Neural crest cell (in vitro differentiated cells): ENCODE data around the gene RPP25. TPM values are rescaled to one million over a fixed set of nuclear protein-coding genes. Genes with fewer than 3 reads are reported as not detected.

Experiments
- DNase-seq: peaks from one replicate; pipeline ENCODE4 v3.0.0; 2021; ENCODE audit warnings: low read depth, mixed read lengths, low spot score
- H3K27ac Mint-ChIP-seq: one replicate; pipeline ENCODE4 v1.8.0; 2021; ENCODE audit warnings: mild to moderate bottlenecking, mixed read lengths; ENCODE audit not compliant: unreplicated experiment
- H3K27me3 Mint-ChIP-seq: 2 replicates; pipeline ENCODE4 v1.8.0; 2021; ENCODE audit warnings: low read depth, mild to moderate bottlenecking, mixed read lengths
- H3K36me3 Mint-ChIP-seq: 2 replicates; pipeline ENCODE4 v1.8.0; 2021; ENCODE audit warnings: low read depth, mild to moderate bottlenecking, mixed read lengths
- H3K4me1 Mint-ChIP-seq: 2 replicates; pipeline ENCODE4 v1.8.0; 2021; ENCODE audit warnings: mixed read lengths
- H3K4me3 Mint-ChIP-seq: one replicate; pipeline ENCODE4 v1.8.0; 2021; ENCODE audit warnings: mild to moderate bottlenecking, mixed read lengths
- H3K9me3 Mint-ChIP-seq: 2 replicates; pipeline ENCODE4 v1.8.0; 2021; ENCODE audit warnings: mixed read lengths
- total RNA-seq: library from RNA; stranded (reverse); gene quantifications from 2 replicates; pipeline ENCODE4 v1.2.1, GENCODE V29; 2021
- TF ChIP-seq, protein P1 (sequence below): fragments of 200-600 bp; sonication (generic); conservative IDR thresholded peaks from 2 replicates; pipeline ENCODE4 v1.5.0; 2021; ENCODE audit warnings: antibody characterized with exemption, mild to moderate bottlenecking

RPP25 gene
- total RNA-seq, 1 donor from 2014 or later: 6.2 TPM

DNA sequence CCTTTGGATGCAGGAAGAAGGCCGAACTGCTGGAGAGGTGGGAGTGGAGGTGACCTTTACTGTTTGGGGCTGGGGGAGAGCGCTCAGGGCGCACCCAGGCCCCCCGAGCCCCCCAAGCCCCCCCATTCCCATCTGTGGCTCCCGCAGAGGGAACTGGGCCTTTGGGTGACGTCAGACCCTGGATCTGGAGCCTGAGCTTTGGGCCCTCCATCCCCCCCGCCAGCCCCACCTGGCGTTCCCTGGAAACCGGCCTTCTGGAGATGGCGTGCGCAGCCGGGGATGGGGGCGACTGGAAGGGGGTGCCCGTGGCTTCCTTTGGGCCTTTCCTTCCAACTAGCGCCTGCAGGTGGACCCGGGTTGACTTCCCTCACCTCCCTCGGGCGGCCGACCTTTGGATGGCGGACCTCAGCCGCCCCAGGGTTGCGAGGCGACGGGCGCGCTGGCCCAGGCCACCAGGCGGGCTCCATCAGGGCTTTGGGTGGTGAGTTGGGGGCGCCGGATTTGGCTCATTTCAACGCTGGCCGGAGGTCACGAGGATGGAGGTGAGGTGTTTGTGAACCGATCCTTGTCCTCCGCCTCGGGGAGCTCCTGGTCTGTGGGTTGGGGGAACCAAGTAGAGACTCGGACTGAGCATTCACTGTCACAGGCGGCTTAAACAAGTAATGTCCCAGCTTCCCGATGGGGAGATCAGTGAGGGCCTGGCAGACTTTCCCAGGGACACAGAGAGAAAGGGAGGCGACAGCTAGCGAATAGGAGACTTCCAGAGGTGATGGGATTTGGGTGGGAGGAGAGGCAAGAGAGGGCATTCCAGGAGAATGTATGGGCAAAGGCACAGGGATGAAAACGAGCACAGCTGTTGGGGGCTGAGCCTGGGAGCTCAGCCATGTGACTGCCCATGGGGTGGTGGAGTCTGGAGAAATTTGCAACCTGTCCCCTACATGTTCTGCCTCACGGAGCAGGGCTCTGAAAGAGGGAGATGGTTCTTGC lies 39.5 kb upstream of the RPP25 start:
- peaks cover 54% of the 10 kb centered on the region for H3K27me3 Mint-ChIP-seq
- H3K9me3 Mint-ChIP-seq: peaks cover 5% of the 10 kb centered on the region
- peaks cover 16% of the 10 kb centered on the region for H3K4me1 Mint-ChIP-seq
- peak overlapping the region; percentile 87 for H3K4me3 Mint-ChIP-seq
- peak; percentile 4 for DNase-seq
- TF ChIP-seq, protein P1, sequence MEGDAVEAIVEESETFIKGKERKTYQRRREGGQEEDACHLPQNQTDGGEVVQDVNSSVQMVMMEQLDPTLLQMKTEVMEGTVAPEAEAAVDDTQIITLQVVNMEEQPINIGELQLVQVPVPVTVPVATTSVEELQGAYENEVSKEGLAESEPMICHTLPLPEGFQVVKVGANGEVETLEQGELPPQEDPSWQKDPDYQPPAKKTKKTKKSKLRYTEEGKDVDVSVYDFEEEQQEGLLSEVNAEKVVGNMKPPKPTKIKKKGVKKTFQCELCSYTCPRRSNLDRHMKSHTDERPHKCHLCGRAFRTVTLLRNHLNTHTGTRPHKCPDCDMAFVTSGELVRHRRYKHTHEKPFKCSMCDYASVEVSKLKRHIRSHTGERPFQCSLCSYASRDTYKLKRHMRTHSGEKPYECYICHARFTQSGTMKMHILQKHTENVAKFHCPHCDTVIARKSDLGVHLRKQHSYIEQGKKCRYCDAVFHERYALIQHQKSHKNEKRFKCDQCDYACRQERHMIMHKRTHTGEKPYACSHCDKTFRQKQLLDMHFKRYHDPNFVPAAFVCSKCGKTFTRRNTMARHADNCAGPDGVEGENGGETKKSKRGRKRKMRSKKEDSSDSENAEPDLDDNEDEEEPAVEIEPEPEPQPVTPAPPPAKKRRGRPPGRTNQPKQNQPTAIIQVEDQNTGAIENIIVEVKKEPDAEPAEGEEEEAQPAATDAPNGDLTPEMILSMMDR: no peak
- no peak overlapping the region for H3K27ac Mint-ChIP-seq
- H3K36me3 Mint-ChIP-seq: peaks cover 10% of the 10 kb centered on the region

DNA sequence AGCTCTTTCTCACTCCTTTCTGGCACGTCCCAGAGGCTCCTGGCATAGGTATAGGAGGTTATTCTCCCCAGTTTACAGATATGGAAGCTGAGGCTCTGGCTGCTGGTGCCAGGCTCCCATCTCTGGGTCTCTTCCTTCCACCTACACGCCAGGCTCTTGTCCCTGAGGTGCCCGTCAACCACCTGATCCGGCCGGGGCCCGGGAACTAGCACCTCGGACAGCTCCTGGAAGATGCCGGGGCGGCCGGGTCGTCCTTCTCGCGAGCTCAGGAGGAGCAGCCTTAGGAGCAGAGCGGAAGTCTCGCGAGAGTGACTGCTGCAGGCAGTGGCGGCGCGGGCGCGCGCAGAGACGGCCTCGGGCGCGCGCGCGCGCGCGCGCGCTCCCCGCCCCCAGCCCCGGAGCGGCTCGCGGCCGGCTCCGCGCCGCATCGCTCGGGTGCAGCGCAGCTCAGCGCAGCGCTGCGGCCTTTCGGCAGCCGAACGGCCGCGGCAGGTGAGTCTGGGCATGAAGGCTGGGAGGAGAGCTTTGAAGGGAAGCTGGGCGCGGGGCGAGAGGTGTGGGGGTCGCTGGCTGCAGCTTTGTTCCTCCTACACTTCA lies 38.7 kb upstream of the RPP25 start, which contains the start of gene SCAMP5:
TSS of gene SCAMP5 (plus strand) at position 382 of the 597 bp plus-strand sequence. CDS start 16,277 bp downstream, outside the sequence.
- peaks cover 16% of the 10 kb centered on the region for H3K4me1 Mint-ChIP-seq

DNA sequence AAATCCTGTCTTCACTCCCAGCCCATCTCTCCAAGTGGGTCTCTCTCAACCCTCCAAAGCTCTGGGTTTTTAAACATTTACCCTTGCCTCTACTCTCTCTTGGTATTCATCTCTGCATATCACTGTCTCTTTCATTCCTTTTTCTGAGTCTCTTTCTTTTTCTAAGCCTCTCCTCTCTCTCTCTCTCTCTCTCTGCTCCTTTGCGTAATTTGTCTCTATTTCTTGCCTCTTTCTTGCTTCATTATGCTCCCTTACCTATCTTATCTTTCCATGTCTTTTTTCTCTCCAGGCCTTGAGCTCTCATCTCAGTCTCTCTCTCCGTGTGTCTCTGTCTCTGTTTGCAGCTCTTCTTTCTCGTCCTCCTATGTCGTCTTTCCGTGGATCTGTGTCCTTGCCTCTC lies 38.1 kb upstream of the RPP25 start:
- TF ChIP-seq, protein P1: no peak
- DNase-seq: no peak
- H3K4me1 Mint-ChIP-seq: peaks cover 16% of the 10 kb centered on the region
- peaks cover 5% of the 10 kb centered on the region for H3K9me3 Mint-ChIP-seq
- no peak overlapping the region for H3K27ac Mint-ChIP-seq
- H3K36me3 Mint-ChIP-seq: peaks cover 10% of the 10 kb centered on the region
- peaks cover 65% of the 10 kb centered on the region for H3K27me3 Mint-ChIP-seq
- H3K4me3 Mint-ChIP-seq: peak overlapping the region; percentile 87

More for the DNA sequence above, 38.7 kb upstream of the RPP25 start, which contains the start of gene SCAMP5:
- no peak within 1 kb of the TSS for H3K27ac Mint-ChIP-seq
- peaks cover 62% of the 10 kb centered on the region for H3K27me3 Mint-ChIP-seq
- peaks cover 5% of the 10 kb centered on the region for H3K9me3 Mint-ChIP-seq
- TF ChIP-seq, protein P1: no peak
- peak; percentile 98 for DNase-seq
- peaks cover 10% of the 10 kb centered on the region for H3K36me3 Mint-ChIP-seq
- H3K4me3 Mint-ChIP-seq: peak within 1 kb of the TSS; percentile 87

DNA sequence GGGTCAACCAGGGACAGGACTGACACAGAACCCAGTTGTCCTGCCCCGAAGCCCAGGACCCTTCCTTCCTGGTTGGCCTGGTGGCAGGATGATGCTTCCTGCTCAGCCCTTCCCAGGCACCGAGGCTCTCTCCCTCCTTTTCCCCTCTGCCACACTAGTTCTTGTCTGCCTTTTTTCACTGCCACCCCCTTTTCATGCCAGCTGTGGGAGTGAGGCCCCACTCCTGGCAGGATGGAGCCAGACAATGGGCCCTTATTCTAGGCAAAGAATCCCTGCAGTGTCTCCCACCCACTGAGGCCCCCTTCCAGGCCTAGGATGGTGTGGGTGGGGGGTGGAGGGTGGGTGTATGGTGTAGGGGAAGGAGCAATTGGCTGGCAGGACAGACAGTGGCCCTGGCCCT lies 37.7 kb upstream of the RPP25 start:
- no peak for DNase-seq
- TF ChIP-seq, protein P1: no peak
- Mint-ChIP-seq H3K27ac (no peak overlapping the region), H3K9me3 (peaks cover 5% of the 10 kb centered on the region), H3K4me3 (peak overlapping the region; percentile 87), H3K4me1 (peaks cover 16% of the 10 kb centered on the region), H3K36me3 (peaks cover 10% of the 10 kb centered on the region), H3K27me3 (peaks cover 69% of the 10 kb centered on the region)

DNA sequence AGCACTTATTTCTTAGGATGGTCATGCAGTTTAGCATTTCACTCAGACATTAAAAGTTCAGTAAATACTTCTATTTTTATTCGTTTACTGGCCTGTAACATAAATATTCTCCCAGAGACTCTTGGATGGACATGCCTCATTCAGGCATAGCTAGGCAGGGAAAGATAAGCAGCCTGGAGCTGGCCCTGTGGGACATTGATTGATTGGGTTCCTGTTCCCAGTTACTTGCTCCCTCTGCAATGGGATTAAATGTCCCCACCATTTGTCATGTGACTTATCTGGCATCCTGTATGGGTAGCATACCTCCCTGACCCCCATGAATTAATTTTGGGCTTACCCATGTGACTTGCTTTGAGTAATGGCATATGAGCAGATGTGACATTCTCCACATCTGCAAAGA lies 36.0 kb upstream of the RPP25 start:
- no peak for DNase-seq
- Mint-ChIP-seq H3K4me3 (no peak overlapping the region), H3K36me3 (peaks cover 4% of the 10 kb centered on the region), H3K27ac (no peak overlapping the region), H3K9me3 (peaks cover 4% of the 10 kb centered on the region), H3K4me1 (peaks cover 16% of the 10 kb centered on the region), H3K27me3 (peaks cover 73% of the 10 kb centered on the region)
- TF ChIP-seq, protein P1: no peak
